Right ventricle myocardium superior (tissue), 1 donor: ENCODE data around the gene KCNC1. TPM values are rescaled to one million over a fixed set of nuclear protein-coding genes. Genes with fewer than 3 reads are reported as not detected.

Experiments used
- ATAC-seq: fragments of 200-7000 bp; cut with Tn5 transposase; one replicate; pipeline ENCODE4 v1.9.1; 2020; ENCODE audit warnings: mild to moderate bottlenecking; ENCODE audit not compliant: poor library complexity
- DNase-seq: peaks from one replicate; pipeline ENCODE4 v3.0.0-alpha.2; 2020
- intact Hi-C: fragments of 100-400 bp; cut with DNase I; formaldehyde crosslinking; loops from one replicate; pipeline ENCODE4 v1.11.2; 2022
- total RNA-seq: library from RNA; stranded (reverse); fragmentation: NEBNext Ultra II Directional; extraction: Animal tissue kit (Norgen Biotek cat#: 25700); gene quantifications from one replicate; pipeline ENCODE4 v1.2.1, GENCODE V29; 2021
- donor health status: DM: no; HTN: yes; CAD: no; lungs with severe emphysema.

The KCNC1 gene
- total RNA-seq, 1 donor from 2014 or later, result not detected

DNA sequence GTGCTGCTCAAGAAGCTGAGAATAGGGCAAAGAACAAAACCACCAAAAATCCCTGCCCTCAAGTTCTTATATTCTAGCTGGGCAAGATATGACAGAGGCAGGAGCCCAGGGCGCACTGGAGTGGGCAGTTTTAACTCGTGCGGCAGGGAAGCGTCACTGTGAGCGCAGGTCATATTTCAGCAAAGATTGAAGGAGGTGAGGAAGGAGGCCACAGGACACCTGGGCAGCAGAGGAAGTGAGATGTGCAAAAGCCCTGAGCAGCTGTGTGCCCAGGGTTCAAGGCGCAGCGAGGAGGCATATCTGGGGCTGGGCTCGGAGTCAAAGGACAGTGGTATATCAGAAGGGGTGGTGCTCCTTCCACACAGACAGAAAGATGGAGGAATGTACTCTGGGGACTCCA lies 13.5 kb downstream of the KCNC1 start:
- DNase-seq, result no peak
- intact Hi-C loops, result no loop called here

GRCh38 chr11:17748761-17749721 lies 14.5 kb downstream of the KCNC1 start:
- DNase-seq (peak; percentile 31), ATAC-seq (no peak)
- intact Hi-C loops, result no loop called here

More for the DNA sequence above, 13.5 kb downstream of the KCNC1 start:
- no peak for ATAC-seq

GRCh38 chr11:17750013-17750800 lies 15.6 kb downstream of the KCNC1 start:
- peak; percentile 34 for DNase-seq
- intact Hi-C loops, result no loop called here
- ATAC-seq, result peak; percentile 55

GRCh38 chr11:17750801-17751165 lies 16.2 kb downstream of the KCNC1 start:
- intact Hi-C loops, result no loop called here
- ATAC-seq (no peak), DNase-seq (no peak)

DNA sequence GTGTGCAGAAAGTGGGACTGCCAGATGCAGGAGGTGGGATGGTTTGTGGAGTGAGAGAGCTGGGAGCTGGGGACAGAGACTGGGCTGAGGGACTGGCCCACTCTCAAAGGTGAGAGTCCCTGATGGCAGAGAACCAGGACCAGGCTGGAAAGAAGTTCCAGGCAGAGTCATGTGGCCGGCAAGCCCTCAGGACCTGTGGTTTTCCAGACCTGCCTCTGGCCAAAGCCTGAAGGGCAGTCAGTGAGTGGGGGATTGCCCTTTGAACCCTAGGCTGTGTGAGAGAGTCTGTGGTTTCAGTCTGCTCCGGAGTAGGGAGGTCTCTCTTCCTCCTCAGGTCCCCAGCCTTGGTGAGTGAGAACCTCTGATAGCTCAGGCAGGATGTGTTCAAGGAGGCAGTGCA lies 17.0 kb downstream of the KCNC1 start:
- no peak for ATAC-seq
- intact Hi-C loops, result no loop called here
- DNase-seq, result no peak

DNA sequence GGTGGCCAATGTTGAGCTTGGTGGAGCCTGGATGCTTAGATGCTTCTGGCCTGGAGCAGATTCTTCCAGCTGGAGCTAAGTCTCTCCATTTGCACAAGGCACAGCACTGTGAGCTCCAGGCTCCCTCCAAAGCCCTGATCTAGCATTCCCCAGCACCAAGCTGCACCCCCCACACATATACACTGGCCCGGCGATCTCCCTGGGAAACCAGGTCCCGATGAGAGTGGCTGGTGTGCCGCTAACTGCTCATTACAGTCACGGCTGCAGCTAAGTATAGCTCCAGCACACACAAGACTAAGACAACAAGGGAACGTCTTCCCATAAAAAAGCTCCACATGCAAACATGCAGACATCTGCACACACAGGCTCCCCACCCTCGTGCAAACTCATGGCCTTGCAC lies 17.6 kb downstream of the KCNC1 start:
- intact Hi-C loops, result no loop called here
- ATAC-seq (no peak), DNase-seq (peak; percentile 19)

DNA sequence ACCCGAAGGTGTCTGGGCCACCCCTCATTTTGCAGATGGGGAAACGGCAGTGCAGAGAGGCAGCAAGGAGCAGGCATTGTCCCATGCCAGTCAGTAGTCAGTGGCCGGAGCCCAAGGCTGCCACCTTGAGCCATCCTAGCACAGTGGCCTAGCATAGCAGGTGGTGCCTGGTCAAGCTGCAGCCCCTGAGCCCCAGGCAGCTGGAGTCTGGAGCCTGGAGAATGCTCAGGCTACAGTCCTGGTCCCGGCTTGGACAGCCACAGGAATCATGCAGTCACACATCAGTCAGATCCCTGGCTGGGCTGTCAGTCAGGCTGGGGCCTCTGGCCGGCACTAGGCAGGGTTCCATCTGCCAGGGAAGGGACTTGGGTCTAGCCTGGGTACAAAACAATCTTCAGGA lies 18.6 kb downstream of the KCNC1 start:
- intact Hi-C loops, result no loop called here
- ATAC-seq, result no peak
- DNase-seq, result peak; percentile 27

GRCh38 chr11:17753641-17754040 lies 19.1 kb downstream of the KCNC1 start:
- DNase-seq (peak; percentile 7), ATAC-seq (no peak)
- intact Hi-C loops, result no loop called here

- DNase-seq (no peak), ATAC-seq (no peak)
- intact Hi-C loops, result no loop called here
Observed at GRCh38 chr11:17755891-17756290, 21.3 kb downstream of the KCNC1 start.

- ATAC-seq (peak; percentile 93), DNase-seq (peak; percentile 61)
- intact Hi-C loops, result loop anchor here (2.0 kb wide), 2 partner anchors 66 to 218 kb away; no protein-coding TSS in a partner anchor
Observed at GRCh38 chr11:17760102-17761029, 25.8 kb downstream of the KCNC1 start.

DNA sequence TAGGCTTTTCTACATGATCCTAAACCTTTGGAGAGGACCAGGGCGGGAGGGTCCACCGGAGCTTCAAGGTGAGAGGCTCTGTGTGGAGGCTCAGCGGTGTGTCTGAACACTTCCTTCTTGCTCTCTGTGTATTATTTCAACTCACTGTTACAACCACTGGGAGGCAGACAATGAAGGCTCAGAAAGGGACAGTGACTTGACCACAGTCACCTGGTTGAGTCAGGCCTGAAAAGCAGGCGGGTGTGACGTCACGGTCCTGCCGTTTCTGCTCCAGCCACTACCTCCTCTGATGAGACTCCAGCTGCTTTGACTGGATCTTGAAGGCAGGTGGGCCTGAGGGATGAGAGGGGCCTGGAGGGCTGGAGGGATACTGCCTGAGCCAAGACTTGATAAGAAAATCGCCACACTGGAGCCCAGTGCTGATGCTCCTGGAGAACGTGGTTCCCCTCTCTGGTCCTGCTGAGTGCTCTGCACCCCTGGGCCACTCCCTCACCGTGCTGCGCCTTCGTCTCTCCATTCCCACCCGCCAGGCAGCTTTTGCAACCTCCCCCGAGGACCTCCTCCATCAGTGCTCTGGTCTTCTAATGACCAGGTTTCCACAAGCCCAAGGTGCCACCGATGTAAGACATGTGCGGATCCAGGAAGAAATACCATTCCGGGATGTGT lies 27.9 kb downstream of the KCNC1 start:
- ATAC-seq (no peak), DNase-seq (peak; percentile 21)
- intact Hi-C loops, result no loop called here

GRCh38 chr11:17763244-17763643 lies 28.7 kb downstream of the KCNC1 start:
- intact Hi-C loops, result no loop called here
- no peak for ATAC-seq
- peak; percentile 15 for DNase-seq

DNA sequence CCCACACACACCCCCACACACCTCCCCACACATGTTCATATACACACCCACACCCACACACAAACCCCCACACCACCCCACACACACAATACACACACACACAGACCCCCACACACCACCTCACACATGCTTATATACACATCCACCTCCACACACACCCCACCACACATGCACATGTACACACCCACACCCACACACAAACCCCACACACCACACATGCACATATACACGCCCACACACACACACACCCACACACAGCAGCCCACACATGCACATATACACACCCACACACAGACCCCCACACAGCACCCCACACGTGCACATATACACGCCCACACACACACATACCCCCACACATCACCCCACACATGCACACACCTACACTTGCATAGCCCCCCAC lies 29.1 kb downstream of the KCNC1 start:
- no peak for ATAC-seq
- DNase-seq, result peak; percentile 19
- intact Hi-C loops, result no loop called here

DNA sequence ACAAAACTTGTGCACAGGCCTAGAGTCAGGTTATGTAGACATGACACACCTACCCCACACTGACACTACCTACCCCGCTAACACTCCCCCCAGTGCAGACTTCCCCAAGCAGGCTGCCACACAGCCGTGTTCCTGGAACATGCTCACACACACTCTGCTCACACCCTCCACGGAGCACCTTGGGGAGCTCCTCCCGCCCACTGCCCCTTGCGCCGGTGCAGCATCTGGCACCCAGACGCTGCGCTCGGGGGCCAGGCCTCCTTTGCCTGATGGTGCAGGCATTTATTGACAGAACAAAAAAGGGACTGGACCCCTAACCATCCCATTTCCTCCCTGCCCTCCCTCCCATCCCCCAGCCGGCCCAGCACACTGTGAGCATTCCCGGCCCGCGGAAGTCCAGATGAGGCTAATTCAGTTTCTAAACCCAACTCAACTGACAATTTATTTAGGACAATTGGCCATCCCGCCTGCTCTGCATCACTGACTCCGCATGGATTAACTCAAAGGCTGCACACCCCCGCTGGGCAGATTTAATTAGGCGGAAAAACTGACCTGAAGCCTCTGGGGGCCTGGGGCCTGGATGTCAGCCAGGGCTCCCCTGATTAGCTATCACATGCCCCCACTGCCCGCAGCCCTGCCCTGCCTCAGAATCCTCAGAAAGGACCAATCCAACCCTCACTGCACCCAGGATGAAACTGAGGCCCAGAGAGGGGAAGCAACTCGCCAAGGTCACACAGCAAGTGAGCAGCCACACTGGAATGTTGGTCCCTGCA lies 30.1 kb downstream of the KCNC1 start:
- intact Hi-C loops, result no loop called here
- no peak for DNase-seq

GRCh38 chr11:17765356-17766072 lies 30.9 kb downstream of the KCNC1 start:
- intact Hi-C loops, result no loop called here
- ATAC-seq (no peak), DNase-seq (no peak)

More for the DNA sequence above, 30.1 kb downstream of the KCNC1 start:
- ATAC-seq, result no peak

- ATAC-seq (no peak), DNase-seq (no peak)
- intact Hi-C loops, result no loop called here
Observed at GRCh38 chr11:17766073-17766359, 31.4 kb downstream of the KCNC1 start.

GRCh38 chr11:17766590-17766989 lies 32.0 kb downstream of the KCNC1 start:
- intact Hi-C loops, result no loop called here
- no peak for DNase-seq
- ATAC-seq, result no peak
